Right lobe of liver (tissue), 6 donors: ENCODE results near the gene FYB1. TPM values are rescaled to one million over a fixed set of nuclear protein-coding genes. Genes with fewer than 3 reads are reported as not detected.

ENCODE experiments used
- ATAC-seq, 4 donors: fragments of 200-7000 bp; cut with Tn5 transposase; one replicate each; pipeline ENCODE4 v1.9.1; 2020; ENCODE audit warnings: mild to moderate bottlenecking in 4 of 4, moderate library complexity in 4 of 4
- DNase-seq, 3 donors: peaks; one replicate each; pipeline ENCODE4 v3.0.0-alpha.2; 2020
- H3K27ac ChIP-seq, 3 donors: fragments of 200-600 bp; one replicate each; pipeline ENCODE4 v1.8.0; 2022
- H3K27me3 ChIP-seq, 2 donors: fragments of 200-600 bp; one replicate each; pipeline ENCODE4 v1.8.0; 2022
- H3K36me3 ChIP-seq, 4 donors: fragments of 200-600 bp; sonication (generic) in 1 of 4; one replicate each; pipeline versions ENCODE4 v1.5.1 to v1.8.0; 2017 to 2022; ENCODE audit warnings: control low read depth in 1 of 4
- H3K4me1 ChIP-seq, 4 donors: fragments of 200-600 bp; sonication (generic) in 1 of 4; one replicate each; pipeline versions ENCODE4 v1.5.1 to v1.8.0; 2017 to 2022; ENCODE audit warnings: control low read depth in 1 of 4
- H3K4me3 ChIP-seq, 3 donors: fragments of 200-600 bp; one replicate each; pipeline ENCODE4 v1.8.0; 2022
- H3K9me3 ChIP-seq, 4 donors: fragments of 200-600 bp; sonication (generic) in 1 of 4; one replicate each; pipeline versions ENCODE4 v1.5.1 to v1.8.0; 2017 to 2022; ENCODE audit warnings: control low read depth in 1 of 4
- POLR2A ChIP-seq: fragments of 450-650 bp; IDR thresholded peaks from one replicate; pipeline ENCODE4 v1.6.1; 2017; ENCODE audit warnings: antibody characterized with exemption, mild to moderate bottlenecking
- WGBS: methylation state at CpG from one replicate; pipeline ENCODE4 v1.1.6; 2018; ENCODE audit warnings: low coverage, low lambda C conversion rate; ENCODE audit not compliant: insufficient coverage; ENCODE audit errors: missing lambda C conversion rate; 5-methylcytosine and 5-hydroxymethylcytosine counted together
- intact Hi-C, 2 donors: fragments of 100-400 bp; cut with DNase I; formaldehyde crosslinking; loops; one replicate each; pipeline versions ENCODE4 v1.11.2 to v1.14.1; 2022
- total RNA-seq, 6 experiments: library from RNA; depleted of rRNA in 2 of 6; stranded (reverse); fragments of >200 nt in 2 of 6; fragmentation: NEBNext Ultra II Directional in 3 of 6; extraction: Animal tissue kit (Norgen Biotek cat#: 25700) in 3 of 6; gene quantifications; one replicate each; pipeline versions ENCODE4 v1.1.0 to v1.2.4, GENCODE V29; 2016 to 2023
- TF ChIP-seq, protein P1 (sequence below), 4 donors: fragments of 200-600 bp in 3 of 4; fragments of 450-650 bp in 1 of 4; IDR thresholded peaks; one replicate each; pipeline versions ENCODE4 v1.5.1 to v1.8.0; 2016 to 2022; ENCODE audit warnings: antibody characterized with exemption in 4 of 4, mild to moderate bottlenecking in 2 of 4
- donor health status: DM: no; HTN: yes; CAD: no.
- donor health status: DM: no; HTN: no; CAD: no.
- donor health status: DM: no; HTN: no; CAD: no.
- donor health status: DM: no; HTN: yes; CAD: no.
- donor health status: DM: no; HTN: yes; CAD: no.

The FYB1 gene
- total RNA-seq, 6 experiments from 2014 or later, result 3.7 to 15.3 (median 9.1) TPM

DNA sequence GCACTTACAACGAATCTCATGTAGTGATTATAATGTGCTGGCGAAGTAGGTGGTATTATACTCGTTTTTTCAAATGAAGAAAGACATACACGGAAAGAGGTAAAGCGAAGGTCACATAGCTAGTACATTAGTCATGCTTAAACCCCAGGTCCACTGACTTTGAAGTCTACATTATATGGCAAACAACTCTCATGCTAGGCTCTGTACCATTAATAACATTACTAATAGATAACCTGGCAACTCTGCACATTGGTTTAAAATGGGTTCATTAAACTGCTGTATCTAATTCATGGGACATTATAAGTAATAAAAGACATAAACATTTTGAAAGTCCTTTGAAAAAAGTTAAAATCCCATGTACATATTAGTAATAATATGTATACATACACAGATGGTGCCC lies 21.2 kb downstream of the FYB1 start:
- Histone ChIP-seq H3K4me1 (no peaks in the 10 kb centered on the region), H3K9me3 (no peaks in the 10 kb centered on the region), H3K27ac (no peak overlapping the region), H3K36me3 (no peaks in the 10 kb centered on the region), H3K27me3 (no peaks in the 10 kb centered on the region), H3K4me3 (no peak overlapping the region)
- TF ChIP-seq, protein P1, sequence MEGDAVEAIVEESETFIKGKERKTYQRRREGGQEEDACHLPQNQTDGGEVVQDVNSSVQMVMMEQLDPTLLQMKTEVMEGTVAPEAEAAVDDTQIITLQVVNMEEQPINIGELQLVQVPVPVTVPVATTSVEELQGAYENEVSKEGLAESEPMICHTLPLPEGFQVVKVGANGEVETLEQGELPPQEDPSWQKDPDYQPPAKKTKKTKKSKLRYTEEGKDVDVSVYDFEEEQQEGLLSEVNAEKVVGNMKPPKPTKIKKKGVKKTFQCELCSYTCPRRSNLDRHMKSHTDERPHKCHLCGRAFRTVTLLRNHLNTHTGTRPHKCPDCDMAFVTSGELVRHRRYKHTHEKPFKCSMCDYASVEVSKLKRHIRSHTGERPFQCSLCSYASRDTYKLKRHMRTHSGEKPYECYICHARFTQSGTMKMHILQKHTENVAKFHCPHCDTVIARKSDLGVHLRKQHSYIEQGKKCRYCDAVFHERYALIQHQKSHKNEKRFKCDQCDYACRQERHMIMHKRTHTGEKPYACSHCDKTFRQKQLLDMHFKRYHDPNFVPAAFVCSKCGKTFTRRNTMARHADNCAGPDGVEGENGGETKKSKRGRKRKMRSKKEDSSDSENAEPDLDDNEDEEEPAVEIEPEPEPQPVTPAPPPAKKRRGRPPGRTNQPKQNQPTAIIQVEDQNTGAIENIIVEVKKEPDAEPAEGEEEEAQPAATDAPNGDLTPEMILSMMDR (IDR thresholded peaks at IDR 0.05), result no peak
- TF ChIP-seq POLR2A, result no peak
- WGBS, result 64% methylated on average over 5 of the region's 5 CpGs
- DNase-seq, result no peak
- intact Hi-C loops, result no loop called here
- no peak for ATAC-seq

DNA sequence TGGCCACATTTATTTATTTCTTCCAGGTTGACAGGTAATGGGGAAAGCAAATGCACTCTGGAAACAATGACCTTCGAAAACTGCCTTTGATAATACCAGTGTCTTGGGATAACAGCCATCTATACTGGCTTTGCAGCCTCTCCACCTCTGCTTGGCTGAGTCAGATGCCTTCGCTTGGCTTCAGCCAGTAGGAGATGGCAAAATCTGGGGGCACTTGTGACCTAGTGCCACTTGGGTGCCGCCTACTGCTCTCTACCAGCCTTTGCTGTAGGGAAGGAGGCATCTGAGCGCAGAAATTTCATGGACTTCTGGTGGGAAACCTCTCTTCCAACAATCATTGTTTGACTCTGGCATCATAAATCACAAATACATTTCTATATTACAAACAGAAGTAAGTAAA lies 21.8 kb downstream of the FYB1 start:
- DNase-seq (no peak), ATAC-seq (no peak)
- no peak overlapping the region for H3K4me3 ChIP-seq
- no peak overlapping the region for H3K27ac ChIP-seq
- H3K9me3 ChIP-seq, result no peaks in the 10 kb centered on the region
- H3K36me3 ChIP-seq, result no peaks in the 10 kb centered on the region
- no peaks in the 10 kb centered on the region for H3K27me3 ChIP-seq
- intact Hi-C loops, result no loop called here
- 90% methylated on average over 2 of the region's 4 CpGs for WGBS
- no peaks in the 10 kb centered on the region for H3K4me1 ChIP-seq
- no peak for TF ChIP-seq POLR2A
- TF ChIP-seq, protein P1 (IDR thresholded peaks at IDR 0.05), result no peak

DNA sequence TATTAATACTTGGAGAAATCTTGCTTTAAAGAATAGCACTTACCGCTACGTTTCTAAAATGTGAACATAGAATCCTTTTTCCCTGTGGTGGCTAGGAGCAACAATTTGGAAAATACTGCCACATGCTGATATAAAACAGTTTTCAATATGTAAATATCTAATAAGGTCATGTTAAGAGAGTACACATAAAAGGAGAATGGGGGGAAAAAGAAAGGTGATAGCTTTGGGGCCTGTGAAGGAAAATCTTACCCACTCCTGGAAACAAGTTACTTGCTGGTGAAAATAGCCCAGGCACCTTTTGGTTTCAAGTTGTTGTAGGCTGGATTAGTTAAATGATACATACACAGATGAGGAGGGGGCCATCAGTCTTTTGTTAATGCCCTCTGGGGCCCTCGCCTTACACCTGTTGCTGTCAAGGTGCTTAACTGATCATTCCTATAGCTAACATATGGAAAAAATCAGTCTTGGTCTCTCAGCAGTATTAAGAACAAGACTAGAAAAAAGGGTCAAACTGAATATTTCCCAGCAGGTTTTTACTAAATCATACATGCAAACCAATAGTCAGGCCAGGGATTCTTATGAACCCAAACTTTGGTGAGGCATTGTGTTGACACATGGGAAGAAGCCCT lies 24.1 kb downstream of the FYB1 start:
- Histone ChIP-seq H3K27me3 (no peaks in the 10 kb centered on the region), H3K36me3 (no peaks in the 10 kb centered on the region), H3K4me1 (no peaks in the 10 kb centered on the region), H3K4me3 (no peak overlapping the region), H3K27ac (no peak overlapping the region), H3K9me3 (no peaks in the 10 kb centered on the region)
- ATAC-seq (no peak), DNase-seq (no peak)
- intact Hi-C loops, result no loop called here
- TF ChIP-seq, protein P1 (IDR thresholded peaks at IDR 0.05), result no peak
- TF ChIP-seq POLR2A, result no peak
- 81% methylated on average over 3 of the region's 3 CpGs for WGBS

DNA sequence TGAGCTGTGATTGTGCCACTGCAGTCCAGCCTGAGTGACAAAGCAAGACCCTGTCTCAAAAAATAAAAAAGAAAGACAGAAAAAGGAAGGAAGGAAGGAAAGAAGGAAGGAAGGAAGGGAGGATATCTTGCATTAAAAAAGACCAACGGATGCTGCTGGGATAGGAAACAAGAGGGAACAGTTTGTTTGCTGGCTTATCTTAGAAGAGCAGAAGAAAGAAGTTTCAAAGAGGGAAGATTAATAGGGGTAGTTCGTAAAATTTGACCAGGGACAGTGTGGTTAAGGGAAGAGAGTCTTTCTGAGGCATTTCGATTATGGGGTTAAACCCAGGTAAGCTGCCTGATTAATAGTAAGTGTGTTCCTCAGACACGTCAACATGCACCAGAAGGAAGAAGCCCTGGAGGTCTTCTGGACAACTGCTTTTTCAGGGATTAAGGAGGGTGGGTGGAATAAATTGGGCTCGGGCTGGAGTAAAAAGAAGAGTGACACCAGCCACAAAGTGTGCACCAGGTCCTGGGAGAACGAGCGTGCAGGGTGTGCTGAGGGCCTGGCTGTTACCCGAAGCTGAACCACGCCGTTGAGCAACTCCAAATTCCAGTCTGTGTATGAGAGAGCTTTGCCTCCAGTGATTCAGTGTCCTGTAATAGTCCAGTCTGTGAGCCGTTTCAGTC lies 24.8 kb downstream of the FYB1 start:
- no peak for TF ChIP-seq POLR2A
- TF ChIP-seq, protein P1 (IDR thresholded peaks at IDR 0.05), result no peak
- Histone ChIP-seq H3K27ac (no peak overlapping the region), H3K9me3 (no peaks in the 10 kb centered on the region), H3K27me3 (no peaks in the 10 kb centered on the region), H3K4me1 (no peaks in the 10 kb centered on the region), H3K4me3 (no peak overlapping the region), H3K36me3 (no peaks in the 10 kb centered on the region)
- ATAC-seq, result peak in 1 of 4 donors; percentile 18
- 30% methylated on average over 5 of the region's 11 CpGs for WGBS
- intact Hi-C loops, result no loop called here
- DNase-seq, result no peak
